ENCODE measurements around the gene STIM1. TPM values are rescaled to one million over a fixed set of nuclear protein-coding genes. Genes with fewer than 3 reads are reported as not detected.
A peak's percentile ranks its signal among the peaks of the same experiment; 100 is the strongest.

STIM1 gene
- total RNA-seq, 1 donor = 57.9 TPM

GRCh38 chr11:3920148-3920852 is 64.8 kb downstream of the STIM1 start:
- H3K4me3 ChIP-seq (ENCODE audit: insufficient read depth, low read length) = no peak overlapping the region
- H4K20me1 ChIP-seq (ENCODE audit: insufficient read depth, low read length) = no peaks in the 10 kb centered on the region
- DNase-seq (ENCODE audit: insufficient read length, low spot score, missing footprints) = no peak
- no peaks in the 10 kb centered on the region for H3K36me3 ChIP-seq (ENCODE audit: insufficient read depth, low read length)
- peaks cover 11% of the 10 kb centered on the region for H3K79me2 ChIP-seq (ENCODE audit: insufficient read depth, low read length)
- H3K4me2 ChIP-seq (ENCODE audit: insufficient read depth, low read length) = peak overlapping the region; percentile 38
- H3K9me3 ChIP-seq (ENCODE audit: low read depth, low read length) = no peaks in the 10 kb centered on the region
- no peaks in the 10 kb centered on the region for H3K27me3 ChIP-seq (ENCODE audit: insufficient read depth, low read length)
- no peak for TF ChIP-seq CTCF (IDR thresholded peaks at IDR 0.05; ENCODE audit: extremely low read depth, low read depth, low read length)
- H3K4me1 ChIP-seq (ENCODE audit: insufficient read depth, low read length) = peaks cover 12% of the 10 kb centered on the region
- no peak overlapping the region for H2AFZ ChIP-seq (ENCODE audit: low read length)
- peak overlapping the region; percentile 37 for H3K27ac ChIP-seq (ENCODE audit: low read depth, low read length)

- H3K27me3 ChIP-seq (ENCODE audit: insufficient read depth, low read length) = no peaks in the 10 kb centered on the region
- H3K27ac ChIP-seq (ENCODE audit: low read depth, low read length) = no peak overlapping the region
- no peak overlapping the region for H3K4me3 ChIP-seq (ENCODE audit: insufficient read depth, low read length)
- no peaks in the 10 kb centered on the region for H4K20me1 ChIP-seq (ENCODE audit: insufficient read depth, low read length)
- H3K4me2 ChIP-seq (ENCODE audit: insufficient read depth, low read length) = no peak overlapping the region
- H3K79me2 ChIP-seq (ENCODE audit: insufficient read depth, low read length) = peaks cover 9% of the 10 kb centered on the region
- TF ChIP-seq CTCF (IDR thresholded peaks at IDR 0.05; ENCODE audit: extremely low read depth, low read depth, low read length) = no peak
- peaks cover 17% of the 10 kb centered on the region for H3K4me1 ChIP-seq (ENCODE audit: insufficient read depth, low read length)
- no peak overlapping the region for H2AFZ ChIP-seq (ENCODE audit: low read length)
- no peak for DNase-seq (ENCODE audit: insufficient read length, low spot score, missing footprints)
- no peaks in the 10 kb centered on the region for H3K9me3 ChIP-seq (ENCODE audit: low read depth, low read length)
- H3K36me3 ChIP-seq (ENCODE audit: insufficient read depth, low read length) = no peaks in the 10 kb centered on the region
These were observed 66.6 kb downstream of the STIM1 start for GRCh38 chr11:3922056-3922455.

GRCh38 chr11:3925513-3925912 is 70.0 kb downstream of the STIM1 start:
- peaks cover 8% of the 10 kb centered on the region for H3K79me2 ChIP-seq (ENCODE audit: insufficient read depth, low read length)
- no peak overlapping the region for H3K4me3 ChIP-seq (ENCODE audit: insufficient read depth, low read length)
- peaks cover 5% of the 10 kb centered on the region for H3K4me1 ChIP-seq (ENCODE audit: insufficient read depth, low read length)
- H3K4me2 ChIP-seq (ENCODE audit: insufficient read depth, low read length) = no peak overlapping the region
- H3K36me3 ChIP-seq (ENCODE audit: insufficient read depth, low read length) = no peaks in the 10 kb centered on the region
- no peak for TF ChIP-seq CTCF (IDR thresholded peaks at IDR 0.05; ENCODE audit: extremely low read depth, low read depth, low read length)
- H3K27me3 ChIP-seq (ENCODE audit: insufficient read depth, low read length) = no peaks in the 10 kb centered on the region
- H2AFZ ChIP-seq (ENCODE audit: low read length) = no peak overlapping the region
- no peak overlapping the region for H3K27ac ChIP-seq (ENCODE audit: low read depth, low read length)
- no peaks in the 10 kb centered on the region for H3K9me3 ChIP-seq (ENCODE audit: low read depth, low read length)
- peaks cover 3% of the 10 kb centered on the region for H4K20me1 ChIP-seq (ENCODE audit: insufficient read depth, low read length)
- no peak for DNase-seq (ENCODE audit: insufficient read length, low spot score, missing footprints)

GRCh38 chr11:3926458-3927095 is 71.1 kb downstream of the STIM1 start:
- no peak overlapping the region for H2AFZ ChIP-seq (ENCODE audit: low read length)
- H3K4me2 ChIP-seq (ENCODE audit: insufficient read depth, low read length) = no peak overlapping the region
- peaks cover 3% of the 10 kb centered on the region for H4K20me1 ChIP-seq (ENCODE audit: insufficient read depth, low read length)
- no peak overlapping the region for H3K27ac ChIP-seq (ENCODE audit: low read depth, low read length)
- no peak overlapping the region for H3K4me3 ChIP-seq (ENCODE audit: insufficient read depth, low read length)
- no peaks in the 10 kb centered on the region for H3K9me3 ChIP-seq (ENCODE audit: low read depth, low read length)
- no peak for TF ChIP-seq CTCF (IDR thresholded peaks at IDR 0.05; ENCODE audit: extremely low read depth, low read depth, low read length)
- no peak for DNase-seq (ENCODE audit: insufficient read length, low spot score, missing footprints)
- no peaks in the 10 kb centered on the region for H3K27me3 ChIP-seq (ENCODE audit: insufficient read depth, low read length)
- no peaks in the 10 kb centered on the region for H3K36me3 ChIP-seq (ENCODE audit: insufficient read depth, low read length)
- H3K79me2 ChIP-seq (ENCODE audit: insufficient read depth, low read length) = peaks cover 8% of the 10 kb centered on the region
- H3K4me1 ChIP-seq (ENCODE audit: insufficient read depth, low read length) = peaks cover 5% of the 10 kb centered on the region

Measured in osteoblast (primary cell).